Loucy (cell line): ENCODE data around the gene RFPL4AL1.
A peak's percentile ranks its signal among the peaks of the same experiment; 100 is the strongest.
"Not testable (repeated sequence)": the region's sequence is repeated elsewhere in the genome, so short reads cannot be mapped to it uniquely, and the experiment has no call there.

Experiments used
- H2AFZ ChIP-seq: fragments of 200-600 bp; sonication (generic); 2 replicates; pipeline ENCODE4 v1.6.0; 2016; ENCODE audit warnings: antibody characterized with exemption, mild to moderate bottlenecking, low read length, moderate library complexity
- H3F3A ChIP-seq: fragments of 200-600 bp; 2 replicates; pipeline ENCODE4 v1.6.0; 2016; ENCODE audit warnings: antibody characterized with exemption, low read depth, mild to moderate bottlenecking
- H3K27me3 ChIP-seq: fragments of 200-600 bp; sonication (generic); 2 replicates; pipeline ENCODE4 v1.6.1; 2014; ENCODE audit warnings: low read length, mild to moderate bottlenecking; ENCODE audit not compliant: insufficient read depth, poor library complexity, severe bottlenecking
- H3K36me3 ChIP-seq: fragments of 200-600 bp; sonication (generic); 2 replicates; pipeline ENCODE4 v1.6.1; 2016; ENCODE audit warnings: low read length; ENCODE audit not compliant: insufficient read depth
- H3K4me1 ChIP-seq: fragments of 200-600 bp; sonication (generic); 2 replicates; pipeline ENCODE4 v1.5.1; 2014; ENCODE audit warnings: low read length, mild to moderate bottlenecking; ENCODE audit not compliant: insufficient read depth, poor library complexity, severe bottlenecking
- H3K4me2 ChIP-seq: fragments of 200-600 bp; sonication (generic); 2 replicates; pipeline ENCODE4 v1.6.0; 2014; ENCODE audit warnings: antibody characterized with exemption, low read length, low read depth, mild to moderate bottlenecking; ENCODE audit not compliant: poor library complexity, severe bottlenecking
- H3K4me3 ChIP-seq: fragments of 200-600 bp; sonication (generic); 2 replicates; pipeline ENCODE4 v1.5.1; 2014; ENCODE audit warnings: low read length, mild to moderate bottlenecking, mixed read lengths; ENCODE audit not compliant: poor library complexity, severe bottlenecking
- H3K79me2 ChIP-seq: fragments of 200-600 bp; sonication (generic); 2 replicates; pipeline ENCODE4 v1.6.1; 2014; ENCODE audit warnings: low read length; ENCODE audit not compliant: insufficient read depth
- H3K9ac ChIP-seq: fragments of 200-600 bp; sonication (generic); 2 replicates; pipeline ENCODE4 v1.6.0; 2014; ENCODE audit warnings: mild to moderate bottlenecking, low read depth, low read length, moderate library complexity; ENCODE audit not compliant: poor library complexity, severe bottlenecking
- H3K9me2 ChIP-seq: fragments of 200-600 bp; sonication (generic); replicated peaks from 2 replicates; pipeline ENCODE4 v1.6.1; 2016; ENCODE audit warnings: low read depth, low read length, mixed read lengths
- H3K9me3 ChIP-seq: fragments of 200-600 bp; sonication (generic); 2 replicates; pipeline ENCODE4 v1.6.1; 2014; ENCODE audit warnings: mild to moderate bottlenecking, antibody characterized with exemption, low read length, low read depth; ENCODE audit not compliant: insufficient read depth
- H4K20me1 ChIP-seq: fragments of 200-600 bp; sonication (generic); 2 replicates; pipeline ENCODE4 v1.6.0; 2014; ENCODE audit warnings: antibody characterized with exemption, low read length, mild to moderate bottlenecking; ENCODE audit not compliant: insufficient read depth, poor library complexity, severe bottlenecking
- CTCF ChIP-seq: fragments of 200-600 bp; sonication (generic); conservative IDR thresholded peaks from 2 replicates; pipeline ENCODE4 v1.5.1; 2014; ENCODE audit warnings: mild to moderate bottlenecking, antibody characterized with exemption, low read length
- EZH2phosphoT487 ChIP-seq: fragments of 200-600 bp; IDR thresholded peaks from 2 replicates; pipeline ENCODE4 v1.6.1; 2018; ENCODE audit warnings: antibody characterized with exemption, mild to moderate bottlenecking, moderate library complexity, borderline replicate concordance

Gene RFPL4AL1

GRCh38 chr19:55766466-55766865 is 2.5 kb upstream of the RFPL4AL1 start:
- no peaks in the 10 kb centered on the region for H3K27me3 ChIP-seq
- H3K4me3 ChIP-seq, result no peak overlapping the region
- no peak for TF ChIP-seq CTCF
- TF ChIP-seq EZH2phosphoT487, result no peak

GRCh38 chr19:55769632-55770031 is 714 bp downstream of the RFPL4AL1 start:
- not testable (repeated sequence) for H3K4me1 ChIP-seq, H3F3A ChIP-seq, H3K27me3 ChIP-seq, H3K36me3 ChIP-seq, H3K9me3 ChIP-seq, H2AFZ ChIP-seq, H3K4me2 ChIP-seq, H3K9me2 ChIP-seq, H4K20me1 ChIP-seq, H3K4me3 ChIP-seq, H3K79me2 ChIP-seq, H3K9ac ChIP-seq

More at GRCh38 chr19:55766466-55766865, 2.5 kb upstream of the RFPL4AL1 start:
- Histone ChIP-seq H3K9me3 (no peaks in the 10 kb centered on the region), H3F3A (no peaks in the 10 kb centered on the region), H3K9ac (no peak overlapping the region), H3K4me2 (no peak overlapping the region), H3K9me2 (no peaks in the 10 kb centered on the region), H2AFZ (no peak overlapping the region), H3K4me1 (no peaks in the 10 kb centered on the region), H4K20me1 (no peaks in the 10 kb centered on the region), H3K36me3 (no peaks in the 10 kb centered on the region), H3K79me2 (no peaks in the 10 kb centered on the region)

GRCh38 chr19:55777528-55777927 is 8.6 kb downstream of the RFPL4AL1 start:
- Histone ChIP-seq H3K27me3 (no peaks in the 10 kb centered on the region), H3K36me3 (no peaks in the 10 kb centered on the region), H4K20me1 (no peaks in the 10 kb centered on the region), H3K4me3 (no peak overlapping the region), H3F3A (no peaks in the 10 kb centered on the region), H3K9me3 (no peaks in the 10 kb centered on the region), H3K79me2 (no peaks in the 10 kb centered on the region), H3K9me2 (no peaks in the 10 kb centered on the region), H2AFZ (no peak overlapping the region), H3K4me1 (no peaks in the 10 kb centered on the region), H3K4me2 (no peak overlapping the region), H3K9ac (no peak overlapping the region)
- TF ChIP-seq EZH2phosphoT487 (no peak), CTCF (peak; percentile 42)

- Histone ChIP-seq H3K36me3 (no peaks in the 10 kb centered on the region), H3F3A (no peaks in the 10 kb centered on the region), H3K27me3 (no peaks in the 10 kb centered on the region), H3K9ac (no peak overlapping the region), H2AFZ (no peak overlapping the region), H3K9me2 (no peaks in the 10 kb centered on the region), H3K4me1 (no peaks in the 10 kb centered on the region), H3K4me2 (no peak overlapping the region), H3K79me2 (no peaks in the 10 kb centered on the region), H3K4me3 (no peak overlapping the region), H3K9me3 (no peaks in the 10 kb centered on the region), H4K20me1 (no peaks in the 10 kb centered on the region)
- no peak for TF ChIP-seq CTCF
- no peak for TF ChIP-seq EZH2phosphoT487
Measured at GRCh38 chr19:55778331-55778730, 9.4 kb downstream of the RFPL4AL1 start.
